GM10248 (cell line): Measurements from ENCODE around the gene FBRSL1.
"Not testable (repeated sequence)": the region's sequence is repeated elsewhere in the genome, so short reads cannot be mapped to it uniquely, and the experiment has no call there.

Experiments
- CTCF ChIA-PET: fragments of 300-600 bp; sonication (Branson Sonifier 250); formaldehyde crosslinking; extraction: SDS; loops from one replicate; lab custom pipeline; 2021; ENCODE audit warnings: antibody characterized with exemption; lab: Yijun Ruan, JAX
- POLR2A ChIA-PET: fragments of 350-650 bp; sonication (Branson Sonifier 250); formaldehyde crosslinking; extraction: SDS; loops from one replicate; lab custom pipeline; 2020; ENCODE audit warnings: antibody characterized with exemption; lab: Yijun Ruan, JAX
- DNase-seq: peaks from one replicate; pipeline ENCODE4 v3.0.0; 2012; ENCODE audit errors: extremely low spot score
- CTCF ChIP-seq: IDR thresholded peaks from 2 replicates; pipeline ENCODE4 v1.5.1; 2012; ENCODE audit warnings: mild to moderate bottlenecking, low read depth; ENCODE audit errors: extremely low read depth, missing control alignments, control extremely low read depth

The FBRSL1 gene

GRCh38 chr12:132456944-132457495 lies 32.9 kb upstream of the FBRSL1 start:
- no peak for TF ChIP-seq CTCF
- ChIA-PET CTCF (interaction anchor here (1.1 to 1.4 kb wide), 2 partner anchors 10 to 43 kb away, joined by 4 to 5 read pairs; no protein-coding TSS in a partner anchor), POLR2A (no interaction called here)
- DNase-seq: no peak

- CTCF ChIA-PET: interaction anchor here (0.9 kb wide), 1 partner anchor 24 kb away, joined by 3 read pairs; no protein-coding TSS in a partner anchor
- no peak for DNase-seq
- POLR2A ChIA-PET: no interaction called here
- TF ChIP-seq CTCF: no peak
These were observed 31.5 kb upstream of the FBRSL1 start for GRCh38 chr12:132458441-132458840.

GRCh38 chr12:132458846-132459641 lies 30.9 kb upstream of the FBRSL1 start:
- DNase-seq: no peak
- CTCF ChIA-PET: interaction anchor here (0.9 to 1.0 kb wide), 2 partner anchors 8 to 25 kb away, joined by 3 to 4 read pairs; no protein-coding TSS in a partner anchor
- TF ChIP-seq CTCF: no peak
- POLR2A ChIA-PET: no interaction called here

GRCh38 chr12:132460571-132460970 lies 29.4 kb upstream of the FBRSL1 start:
- ChIA-PET POLR2A (no interaction called here), CTCF (interaction anchor here (1.7 kb wide), 1 partner anchor 46 kb away, joined by 4 read pairs; no protein-coding TSS in a partner anchor)
- DNase-seq: no peak
- TF ChIP-seq CTCF: peak; percentile 16

- CTCF ChIA-PET: interaction anchor here (1.7 kb wide), 1 partner anchor 47 kb away, joined by 4 read pairs; no protein-coding TSS in a partner anchor
- no peak for DNase-seq
- POLR2A ChIA-PET: no interaction called here
- TF ChIP-seq CTCF: no peak
These were observed 28.4 kb upstream of the FBRSL1 start for GRCh38 chr12:132461526-132461925.

GRCh38 chr12:132462788-132463187 lies 27.2 kb upstream of the FBRSL1 start:
- no peak for TF ChIP-seq CTCF
- no peak for DNase-seq
- POLR2A ChIA-PET: no interaction called here
- CTCF ChIA-PET: interaction anchor here (1.0 kb wide), 1 partner anchor 15 kb away, joined by 3 read pairs; no protein-coding TSS in a partner anchor

GRCh38 chr12:132463284-132463924 lies 26.5 kb upstream of the FBRSL1 start:
- DNase-seq, POLR2A ChIA-PET: not testable (repeated sequence)
- CTCF ChIA-PET: interaction anchor here (1.0 kb wide), 1 partner anchor 15 kb away, joined by 3 read pairs; no protein-coding TSS in a partner anchor

- POLR2A ChIA-PET, DNase-seq: not testable (repeated sequence)
These were observed 25.6 kb upstream of the FBRSL1 start for GRCh38 chr12:132464304-132464703.

More at GRCh38 chr12:132464304-132464703, 25.6 kb upstream of the FBRSL1 start:
- CTCF ChIA-PET: not testable (repeated sequence)
